ENCODE results near the gene TLE1. TPM values are rescaled to one million over a fixed set of nuclear protein-coding genes. Genes with fewer than 3 reads are reported as not detected.

The TLE1 gene
- total and polyA plus RNA-seq, 10 of the 15 experiments (the other 5 are each of a cell fraction or from before 2014, with no cell fraction given): 0.04 to 0.23 (median 0.10) TPM; not detected in 6

DNA sequence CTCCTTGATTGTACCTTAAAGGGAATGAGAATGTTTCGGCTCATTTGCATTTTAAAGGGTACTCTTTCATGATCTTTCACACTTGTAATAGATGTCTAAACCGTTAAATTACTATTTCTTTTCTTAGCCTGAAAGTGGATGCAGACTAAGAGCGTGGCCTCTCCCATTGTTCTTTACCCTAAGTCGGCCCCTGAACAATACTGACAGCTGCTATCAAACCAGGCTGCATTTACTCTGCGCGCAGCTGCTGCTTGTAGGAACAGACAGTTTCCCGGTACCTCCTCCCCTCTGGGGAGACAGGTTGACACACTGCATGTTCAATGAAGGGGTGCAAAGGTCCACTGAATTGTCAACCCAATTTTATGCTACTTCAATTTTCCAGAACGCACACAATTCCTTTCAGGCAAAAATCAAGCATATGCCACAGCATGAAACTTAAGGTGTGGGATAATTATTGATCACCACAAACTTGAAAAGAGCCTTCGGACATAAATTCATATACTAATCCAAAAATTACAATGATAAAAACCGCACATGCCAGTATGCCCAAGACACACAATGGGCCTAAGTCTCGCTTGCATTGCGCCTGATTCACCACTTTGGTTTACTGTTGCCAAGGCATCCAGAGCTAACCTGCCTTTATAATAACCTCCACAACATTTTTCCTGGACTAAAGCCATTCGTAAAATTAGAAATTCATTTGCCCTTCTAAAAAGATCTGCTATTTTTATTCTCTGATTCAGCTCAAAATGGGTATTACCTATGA, 39.7 kb downstream of the TLE1 start:
- BruUV-seq (replicated peaks): no TSS peak
- Histone ChIP-seq H3K79me2 (ENCODE audit: control insufficient read depth, insufficient read depth, low read length) (no peaks in the 10 kb centered on the region), H3K9ac (ENCODE audit: control insufficient read depth, insufficient read depth, low read length) (no peak overlapping the region), H3K4me3 (no peak overlapping the region), H3K9me3 (replicated peaks; ENCODE audit: control insufficient read depth, insufficient read depth, low read length) (no peaks in the 10 kb centered on the region), H3K4me2 (ENCODE audit: control insufficient read depth, insufficient read depth) (no peak overlapping the region), H2AFZ (ENCODE audit: control insufficient read depth, low read depth, low read length) (no peak overlapping the region), H3K4me1 (ENCODE audit: control insufficient read depth, insufficient read depth, low read length) (no peaks in the 10 kb centered on the region), H4K20me1 (ENCODE audit: control insufficient read depth, insufficient read depth) (no peaks in the 10 kb centered on the region), H3K27me3 (replicated peaks in 1 of 2; ENCODE audit: control insufficient read depth in 2 of 2, insufficient read depth in 2 of 2, low read length in 1 of 2) (no peaks in the 10 kb centered on the region), H3K27ac (ENCODE audit: control insufficient read depth, insufficient read depth) (no peak overlapping the region), H3K36me3 (ENCODE audit: control insufficient read depth in 2 of 2, insufficient read depth in 2 of 2, low read length in 1 of 2) (no peaks in the 10 kb centered on the region)
- intact Hi-C loops (cut with micrococcal nuclease; ENCODE audit: unreplicated experiment) (no loop called here), in situ Hi-C loops (cut with MboI) (no loop called here)
- FAIRE-seq: no peak
- SMC1A ChIA-PET (ENCODE audit: uncharacterized antibody, unreplicated experiment): no interaction called here
- POLR2A ChIA-PET: no interaction called here
- CTCF ChIA-PET: no interaction called here
- RAD21 ChIA-PET (ENCODE audit: unreplicated experiment): no interaction called here
- TF ChIP-seq IKZF2 (IDR thresholded peaks at IDR 0.05) (no peak), IRF4 (IDR thresholded peaks at IDR 0.05; ENCODE audit: low read depth, low read length) (no peak), BCL11A (IDR thresholded peaks at IDR 0.05; ENCODE audit: low read depth, low read length) (no peak), ZSCAN29 (IDR thresholded peaks at IDR 0.05) (no peak), ZNF622 (IDR thresholded peaks at IDR 0.05) (no peak), RBBP5 (conservative IDR thresholded peaks at IDR 0.05) (no peak), ZBTB11 (CRISPR knock-in tag; IDR thresholded peaks at IDR 0.05) (no peak), TBL1XR1 (IDR thresholded peaks at IDR 0.05; ENCODE audit: low read depth, low read length) (no peak), NRF1 (conservative IDR thresholded peaks at IDR 0.05; ENCODE audit: low read depth, low read length) (no peak), TARDBP (IDR thresholded peaks at IDR 0.05; ENCODE audit: borderline replicate concordance) (no peak), CHD1 (IDR thresholded peaks at IDR 0.05; ENCODE audit: low read depth, low read length) (no peak)
- TF ChIP-seq, protein P1, sequence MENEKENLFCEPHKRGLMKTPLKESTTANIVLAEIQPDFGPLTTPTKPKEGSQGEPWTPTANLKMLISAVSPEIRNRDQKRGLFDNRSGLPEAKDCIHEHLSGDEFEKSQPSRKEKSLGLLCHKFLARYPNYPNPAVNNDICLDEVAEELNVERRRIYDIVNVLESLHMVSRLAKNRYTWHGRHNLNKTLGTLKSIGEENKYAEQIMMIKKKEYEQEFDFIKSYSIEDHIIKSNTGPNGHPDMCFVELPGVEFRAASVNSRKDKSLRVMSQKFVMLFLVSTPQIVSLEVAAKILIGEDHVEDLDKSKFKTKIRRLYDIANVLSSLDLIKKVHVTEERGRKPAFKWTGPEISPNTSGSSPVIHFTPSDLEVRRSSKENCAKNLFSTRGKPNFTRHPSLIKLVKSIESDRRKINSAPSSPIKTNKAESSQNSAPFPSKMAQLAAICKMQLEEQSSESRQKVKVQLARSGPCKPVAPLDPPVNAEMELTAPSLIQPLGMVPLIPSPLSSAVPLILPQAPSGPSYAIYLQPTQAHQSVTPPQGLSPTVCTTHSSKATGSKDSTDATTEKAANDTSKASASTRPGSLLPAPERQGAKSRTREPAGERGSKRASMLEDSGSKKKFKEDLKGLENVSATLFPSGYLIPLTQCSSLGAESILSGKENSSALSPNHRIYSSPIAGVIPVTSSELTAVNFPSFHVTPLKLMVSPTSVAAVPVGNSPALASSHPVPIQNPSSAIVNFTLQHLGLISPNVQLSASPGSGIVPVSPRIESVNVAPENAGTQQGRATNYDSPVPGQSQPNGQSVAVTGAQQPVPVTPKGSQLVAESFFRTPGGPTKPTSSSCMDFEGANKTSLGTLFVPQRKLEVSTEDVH (IDR thresholded peaks at IDR 0.05; ENCODE audit: low read depth, partially characterized antibody): no peak
- DNase-seq (ENCODE audit: low read depth, low spot score): no peak
- 60% methylated on average over 13 of the region's 13 CpGs for WGBS (ENCODE audit: insufficient coverage, insufficient replicate concordance, low lambda C conversion rate, missing lambda C conversion rate)
- no peak for ATAC-seq

Measured in GM12878 (cell line).